Adrenal gland (tissue), 5 donors: ENCODE data around the gene A3GALT2.

Experiments used
- POLR2A ChIP-seq, 2 donors: fragments of 450-650 bp; IDR thresholded peaks; one replicate each; pipeline ENCODE4 v1.6.1; 2017; ENCODE audit warnings: antibody characterized with exemption in 2 of 2, mild to moderate bottlenecking in 2 of 2, moderate library complexity in 1 of 2
- TF ChIP-seq, protein P1 (sequence below), 6 experiments: fragments of 450-650 bp in 4 of 6; fragments of 200-600 bp in 2 of 6; sonication (generic) in 1 of 6; IDR thresholded peaks; 1 replicate in 5 of 6; 2 replicates in 1 of 6; pipeline versions ENCODE4 v1.5.1 to v1.8.0; 2016 to 2021; ENCODE audit warnings: antibody characterized with exemption in 6 of 6, mild to moderate bottlenecking in 2 of 6, moderate library complexity in 1 of 6
- donor health status: DM: no; HTN: no; CAD: no.

DNA sequence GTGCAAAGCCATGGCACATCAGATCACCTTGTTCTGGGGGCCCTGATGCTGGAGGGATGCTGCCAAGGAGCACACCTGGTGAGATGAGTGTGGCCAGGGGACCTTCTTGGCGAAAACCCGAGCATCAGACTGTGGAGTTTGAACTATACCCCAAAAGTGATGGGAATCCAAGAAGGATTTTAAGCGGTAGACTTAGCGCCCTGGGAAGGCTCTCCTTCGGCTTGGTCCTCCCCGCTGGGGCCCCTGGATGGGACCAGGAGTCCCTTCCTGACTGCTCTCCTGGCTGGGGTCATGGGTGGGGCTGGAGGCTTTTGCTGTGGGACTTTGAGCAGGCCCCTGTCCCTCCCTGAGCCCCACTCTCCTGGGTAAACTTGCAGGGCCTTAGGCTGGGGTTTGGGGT, 54.1 kb downstream of the A3GALT2 start:
- TF ChIP-seq, protein P1, sequence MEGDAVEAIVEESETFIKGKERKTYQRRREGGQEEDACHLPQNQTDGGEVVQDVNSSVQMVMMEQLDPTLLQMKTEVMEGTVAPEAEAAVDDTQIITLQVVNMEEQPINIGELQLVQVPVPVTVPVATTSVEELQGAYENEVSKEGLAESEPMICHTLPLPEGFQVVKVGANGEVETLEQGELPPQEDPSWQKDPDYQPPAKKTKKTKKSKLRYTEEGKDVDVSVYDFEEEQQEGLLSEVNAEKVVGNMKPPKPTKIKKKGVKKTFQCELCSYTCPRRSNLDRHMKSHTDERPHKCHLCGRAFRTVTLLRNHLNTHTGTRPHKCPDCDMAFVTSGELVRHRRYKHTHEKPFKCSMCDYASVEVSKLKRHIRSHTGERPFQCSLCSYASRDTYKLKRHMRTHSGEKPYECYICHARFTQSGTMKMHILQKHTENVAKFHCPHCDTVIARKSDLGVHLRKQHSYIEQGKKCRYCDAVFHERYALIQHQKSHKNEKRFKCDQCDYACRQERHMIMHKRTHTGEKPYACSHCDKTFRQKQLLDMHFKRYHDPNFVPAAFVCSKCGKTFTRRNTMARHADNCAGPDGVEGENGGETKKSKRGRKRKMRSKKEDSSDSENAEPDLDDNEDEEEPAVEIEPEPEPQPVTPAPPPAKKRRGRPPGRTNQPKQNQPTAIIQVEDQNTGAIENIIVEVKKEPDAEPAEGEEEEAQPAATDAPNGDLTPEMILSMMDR (IDR thresholded peaks at IDR 0.05) = no peak
- no peak for TF ChIP-seq POLR2A (IDR thresholded peaks at IDR 0.05)
